ENCODE results near the gene ACAP3.

Gene ACAP3

DNA sequence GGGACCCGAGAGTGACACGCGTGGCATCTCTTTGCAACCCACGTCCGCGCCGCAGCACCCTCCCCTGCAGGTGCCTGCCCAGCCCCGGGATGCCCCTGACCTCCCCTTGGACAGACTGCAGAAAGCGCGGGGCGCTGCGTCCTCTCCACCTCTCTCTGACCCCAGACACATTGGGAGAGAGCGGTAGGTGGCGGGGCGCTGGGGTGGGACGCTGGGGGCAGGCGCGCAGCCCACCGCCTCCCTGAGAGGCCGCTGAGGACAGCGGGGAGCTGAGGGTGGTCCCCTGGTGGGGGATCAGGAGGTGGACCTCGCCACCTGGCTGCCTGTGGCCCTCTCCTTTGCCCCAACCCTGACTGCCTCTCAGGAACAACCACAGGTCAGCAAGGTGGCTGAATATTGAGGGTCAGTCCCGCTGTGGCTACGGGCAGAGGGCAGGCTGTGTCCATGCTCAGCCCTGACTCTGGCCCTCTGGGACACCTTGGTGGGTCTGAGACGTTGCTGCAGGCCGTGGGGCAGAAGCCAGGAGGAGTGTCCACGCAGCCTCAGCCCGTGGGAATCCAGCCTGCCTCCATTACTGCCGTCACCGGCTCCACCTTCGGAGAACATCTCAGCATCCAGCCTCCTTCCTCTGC is 33.3 kb downstream of the ACAP3 start:
- DNase-seq (ENCODE audit: low read depth), result no peak
- TF ChIP-seq CTCF (conservative IDR thresholded peaks at IDR 0.05; ENCODE audit: low read depth, low read length), result no peak
- H3K4me3 ChIP-seq (ENCODE audit: low read depth, low read length), result peak overlapping the region; percentile 83

- peak within 1 kb of the TSS; percentile 83 for H3K4me3 ChIP-seq (ENCODE audit: low read depth, low read length)
- no peak for TF ChIP-seq CTCF (conservative IDR thresholded peaks at IDR 0.05; ENCODE audit: low read depth, low read length)
- DNase-seq (ENCODE audit: low read depth), result peak; percentile 95
Observed at GRCh38 chr1:1273512-1274298, 34.0 kb downstream of the ACAP3 start, which contains the start of gene UBE2J2. UBE2J2 (minus strand) TSS chr1:1273854; CDS start chr1:1267992, 5,862 bp downstream.

DNA sequence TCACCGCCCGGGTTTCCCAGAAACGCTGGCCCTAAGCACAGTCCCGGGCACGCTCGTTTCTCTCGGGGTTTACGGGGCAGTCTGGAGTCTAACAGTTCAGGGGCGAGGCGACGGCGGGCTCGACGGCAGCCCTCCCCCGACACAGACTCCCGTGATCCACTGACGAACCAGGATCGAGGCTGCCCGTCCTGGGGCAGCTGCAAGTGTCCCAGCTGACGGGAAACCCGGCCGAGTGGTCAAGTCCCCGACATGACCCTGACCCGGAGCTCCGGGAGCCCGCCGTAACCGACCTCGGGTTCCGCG is 34.6 kb downstream of the ACAP3 start:
- DNase-seq (ENCODE audit: low read depth), result no peak
- peak overlapping the region; percentile 83 for H3K4me3 ChIP-seq (ENCODE audit: low read depth, low read length)
- TF ChIP-seq CTCF (conservative IDR thresholded peaks at IDR 0.05; ENCODE audit: low read depth, low read length), result no peak

DNA sequence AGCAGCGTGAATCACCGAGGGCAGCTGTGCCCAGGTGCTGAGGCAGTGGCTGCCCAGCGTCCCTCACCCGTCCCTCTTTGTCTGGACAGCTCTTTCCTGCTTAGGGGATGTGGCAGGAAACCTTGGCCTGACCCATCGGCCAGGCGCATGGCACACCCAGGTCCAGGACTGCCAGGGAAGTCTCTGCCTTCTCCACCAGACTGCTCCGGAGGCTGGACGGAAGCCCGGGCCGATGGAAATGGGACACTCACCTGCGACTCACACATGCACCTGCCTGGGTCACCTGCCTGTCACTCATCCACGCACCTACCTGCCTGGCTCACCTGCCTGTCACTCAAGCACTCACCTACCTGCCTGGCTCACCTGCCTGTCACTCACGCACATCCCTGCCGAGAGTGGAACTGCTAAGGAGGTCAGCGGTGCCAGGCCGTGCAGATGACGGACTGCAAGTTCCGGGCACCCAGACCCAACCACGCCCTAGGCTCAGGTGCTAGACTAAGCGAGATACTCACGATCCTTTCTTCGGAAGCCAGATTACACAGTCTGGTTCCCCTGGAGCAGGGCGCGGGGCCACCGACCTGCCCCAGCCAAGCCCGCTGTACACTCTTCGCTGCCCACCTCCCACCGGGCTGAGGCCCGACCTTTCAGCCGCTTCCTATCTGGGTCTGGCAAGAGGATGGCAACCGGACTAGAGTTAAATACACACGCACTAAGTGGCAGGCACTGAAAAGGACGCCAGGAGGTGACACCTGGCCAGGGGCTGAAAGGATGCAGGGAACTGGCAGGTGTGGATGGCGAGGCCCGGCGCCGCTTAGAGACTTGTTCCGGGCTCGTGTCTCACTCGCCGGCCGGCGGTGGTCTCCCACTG is 35.2 kb downstream of the ACAP3 start:
- TF ChIP-seq CTCF (conservative IDR thresholded peaks at IDR 0.05; ENCODE audit: low read depth, low read length), result no peak
- peak overlapping the region; percentile 83 for H3K4me3 ChIP-seq (ENCODE audit: low read depth, low read length)
- no peak for DNase-seq (ENCODE audit: low read depth)

DNA sequence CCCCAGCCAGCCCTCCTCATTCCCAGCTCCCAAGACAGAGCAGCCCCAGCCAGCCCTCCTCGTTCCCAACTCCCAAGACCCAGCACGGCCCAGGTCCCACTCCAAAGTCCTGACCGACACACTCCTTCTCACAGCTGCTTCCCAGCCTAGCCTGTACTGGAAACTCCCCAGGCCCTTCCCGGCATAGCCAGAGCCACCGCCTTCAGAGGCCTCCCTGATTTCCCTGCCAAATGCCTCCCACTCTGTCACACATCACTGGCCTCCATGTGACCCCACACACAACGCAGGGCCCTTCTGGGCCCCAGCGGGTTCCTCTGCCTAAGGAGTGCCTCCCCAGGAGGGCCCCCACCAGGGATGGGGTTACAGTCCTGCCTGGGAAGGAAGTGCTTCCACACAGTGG is 36.9 kb downstream of the ACAP3 start:
- TF ChIP-seq CTCF (conservative IDR thresholded peaks at IDR 0.05; ENCODE audit: low read depth, low read length), result no peak
- DNase-seq (ENCODE audit: low read depth), result no peak

DNA sequence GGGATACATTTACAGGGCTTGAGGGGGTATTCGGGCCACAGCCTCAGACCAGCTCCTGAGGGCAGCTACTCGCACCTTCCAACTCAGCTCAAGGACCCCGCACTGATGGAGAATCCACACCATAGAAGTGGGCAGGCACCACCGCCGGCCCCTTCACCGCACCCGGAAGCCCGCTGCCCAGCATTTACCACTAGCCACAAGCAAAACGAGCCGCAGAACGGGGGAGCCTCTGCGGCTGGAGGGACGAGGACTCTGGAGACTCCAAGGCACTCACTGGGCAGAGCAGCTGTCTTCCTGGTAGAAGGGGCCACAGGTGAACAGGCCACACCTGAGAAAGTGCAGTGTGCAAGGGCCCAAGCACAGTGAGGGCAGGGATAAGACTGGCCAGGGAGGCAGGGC is 39.4 kb downstream of the ACAP3 start:
- no peak for TF ChIP-seq CTCF (conservative IDR thresholded peaks at IDR 0.05; ENCODE audit: low read depth, low read length)
- DNase-seq (ENCODE audit: low read depth), result no peak
- no peak overlapping the region for H3K4me3 ChIP-seq (ENCODE audit: low read depth, low read length)

More for the DNA sequence above, 36.9 kb downstream of the ACAP3 start:
- no peak overlapping the region for H3K4me3 ChIP-seq (ENCODE audit: low read depth, low read length)

All from choroid plexus epithelial cell (primary cell).